GM19043 (cell line): ENCODE data around the gene PGR.

Experiments used
- ATAC-seq: cut with Tn5 transposase; IDR thresholded peaks from one replicate; pipeline ENCODE4 v1.9.1; 2021; ENCODE audit warnings: low read depth; ENCODE audit not compliant: unreplicated experiment

The PGR gene

DNA sequence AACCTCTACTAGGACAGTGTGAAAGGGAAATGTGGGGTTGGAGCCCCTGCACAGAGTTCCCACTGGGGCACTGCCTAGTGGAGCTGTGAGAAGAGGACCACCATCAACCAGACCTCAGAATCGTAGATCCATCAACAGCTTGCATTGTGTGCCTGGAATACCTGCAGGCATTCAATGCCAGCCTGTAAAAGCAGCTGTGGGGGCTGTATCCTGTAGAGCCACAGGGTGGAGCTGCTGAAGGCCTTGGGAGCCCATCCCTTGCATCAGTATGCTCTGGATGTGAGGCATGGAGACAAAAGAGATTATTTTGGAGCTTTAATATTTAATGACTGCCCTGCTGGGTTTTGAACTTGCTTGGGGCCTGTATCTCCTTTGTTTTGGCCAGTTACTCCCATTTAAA lies 46.3 kb downstream of the PGR start:
- no peak for ATAC-seq

DNA sequence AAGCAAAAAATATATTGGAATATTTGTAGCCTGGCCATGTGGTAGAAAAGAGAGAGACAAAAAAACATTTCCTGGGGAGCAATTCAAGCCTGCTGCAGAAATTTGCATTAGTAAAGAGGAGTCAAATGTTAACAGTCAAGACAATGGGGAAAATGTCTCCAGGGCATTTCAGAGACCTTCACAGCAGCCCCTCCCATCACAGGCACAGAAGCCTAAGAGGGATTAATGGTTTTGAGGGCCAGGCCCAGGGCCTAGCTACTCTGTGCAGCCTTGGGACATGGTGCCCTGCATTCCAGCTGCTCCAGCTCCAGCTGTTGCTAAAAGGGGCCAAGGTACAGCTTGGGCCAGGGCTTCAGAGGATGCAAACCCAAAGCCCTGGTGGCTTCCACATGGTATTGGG lies 46.8 kb downstream of the PGR start:
- no peak for ATAC-seq

DNA sequence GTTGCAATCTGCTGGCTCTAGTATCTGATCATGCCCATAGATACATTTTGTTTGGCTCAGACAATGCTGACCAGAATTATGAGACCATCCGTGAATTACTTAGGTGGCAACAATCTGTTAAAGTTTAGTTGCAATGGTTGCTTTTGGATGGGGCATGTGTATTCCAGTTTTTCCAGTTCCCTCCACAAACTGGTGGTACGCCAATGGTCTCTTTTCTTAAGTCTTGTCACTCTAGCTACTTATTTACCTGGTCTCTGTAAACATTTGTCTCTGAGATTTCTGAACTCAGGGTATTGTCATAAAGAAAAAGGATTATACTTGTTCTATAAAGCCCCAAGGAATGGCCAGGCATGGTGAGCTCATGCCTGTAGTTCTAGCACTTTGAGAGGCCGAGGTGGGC lies 65.9 kb downstream of the PGR start:
- ATAC-seq = no peak

DNA sequence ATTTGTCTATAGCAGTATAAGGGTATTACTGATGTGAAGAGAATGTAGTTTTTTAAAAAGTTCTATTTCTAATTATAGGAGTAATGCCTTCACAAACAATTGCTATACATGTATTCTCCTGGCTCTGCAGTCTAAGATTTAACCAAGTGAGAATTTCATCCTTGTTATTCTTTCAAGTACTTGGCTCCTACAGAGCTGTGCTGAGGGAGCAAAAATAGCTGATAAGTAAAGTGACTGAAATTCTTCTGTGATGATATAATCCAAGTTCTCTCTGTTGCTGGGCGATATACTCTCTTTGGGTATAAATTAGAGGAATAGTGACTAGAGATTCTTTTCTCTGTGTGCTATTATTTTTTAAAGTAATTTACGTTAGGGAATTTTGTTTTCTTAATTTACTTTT lies 68.0 kb downstream of the PGR start:
- no peak for ATAC-seq

DNA sequence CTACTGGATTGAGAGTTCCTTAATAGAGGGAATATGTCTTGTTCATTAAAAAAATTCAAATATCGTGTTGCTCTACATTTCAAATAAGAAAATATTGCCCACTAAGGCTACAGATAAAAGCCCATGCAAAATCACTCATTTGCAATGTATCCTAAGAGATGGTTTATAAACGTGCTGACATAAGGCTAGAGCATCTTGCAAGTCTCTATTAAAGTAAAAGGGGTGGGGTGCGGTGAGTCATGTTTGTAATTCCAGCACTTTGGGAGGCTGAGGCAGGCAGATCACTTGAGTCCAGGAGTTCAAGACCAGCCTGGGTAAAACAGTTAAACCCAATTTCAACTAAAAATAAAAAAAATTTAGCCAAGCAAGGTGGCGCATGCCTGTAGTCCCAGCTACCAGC lies 70.3 kb downstream of the PGR start:
- ATAC-seq = no peak

DNA sequence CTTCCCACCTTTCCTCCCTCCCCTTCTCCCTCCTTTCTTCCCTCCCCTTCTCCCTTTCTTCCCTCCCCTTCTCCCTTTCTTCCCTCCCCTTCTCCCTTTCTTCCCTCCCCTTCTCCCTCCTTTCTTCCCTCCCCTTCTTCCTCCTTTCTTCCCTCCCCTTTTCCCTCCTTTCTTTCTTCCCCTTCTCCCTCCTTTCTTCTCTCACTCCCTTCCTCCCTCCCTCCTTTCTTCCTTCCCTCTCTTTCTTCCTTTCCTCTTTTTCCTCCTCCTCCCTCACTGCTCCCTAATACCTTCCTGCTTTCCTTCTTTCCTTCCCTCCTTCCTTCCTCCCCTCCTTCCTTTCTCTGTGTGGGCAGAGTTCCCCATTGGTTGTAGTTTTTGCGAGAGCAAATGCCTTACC lies 76.1 kb downstream of the PGR start:
- ATAC-seq = no peak

DNA sequence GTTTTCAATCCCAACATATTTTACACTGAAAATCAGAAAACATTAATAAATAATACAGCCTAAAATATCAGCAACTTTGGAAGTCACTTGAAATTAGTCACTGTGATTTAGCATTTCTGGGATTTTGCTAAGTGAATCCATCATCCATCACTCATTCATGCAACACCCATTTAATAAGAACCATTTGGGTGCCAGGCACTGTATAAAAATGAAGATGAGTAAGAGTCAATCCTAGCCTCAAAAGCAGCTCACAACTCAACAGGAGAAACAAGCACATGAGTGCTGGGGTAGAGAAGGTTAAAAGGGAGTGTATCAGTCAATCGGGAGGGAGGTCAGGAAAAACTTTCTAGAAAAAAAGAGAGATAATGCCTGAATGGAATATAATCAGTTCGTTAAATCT lies 77.9 kb downstream of the PGR start:
- no peak for ATAC-seq

DNA sequence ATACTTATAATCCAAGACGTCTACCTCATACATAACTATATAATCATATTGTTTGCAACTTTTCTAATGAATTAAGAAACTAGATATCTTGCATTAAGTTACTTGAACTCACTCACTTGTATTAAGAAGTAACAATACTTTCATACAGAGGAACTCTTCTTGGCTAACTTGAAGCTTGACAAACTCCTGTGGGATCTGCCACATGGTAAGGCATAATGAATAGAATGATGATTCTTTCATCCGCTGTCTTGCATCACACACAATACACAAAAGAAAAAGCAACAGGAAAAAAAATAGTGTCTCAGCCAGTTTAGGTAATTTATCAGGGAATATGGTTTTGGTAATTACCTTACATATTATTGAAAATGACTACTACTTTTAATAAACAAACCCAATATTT lies 79.8 kb downstream of the PGR start:
- ATAC-seq = no peak

DNA sequence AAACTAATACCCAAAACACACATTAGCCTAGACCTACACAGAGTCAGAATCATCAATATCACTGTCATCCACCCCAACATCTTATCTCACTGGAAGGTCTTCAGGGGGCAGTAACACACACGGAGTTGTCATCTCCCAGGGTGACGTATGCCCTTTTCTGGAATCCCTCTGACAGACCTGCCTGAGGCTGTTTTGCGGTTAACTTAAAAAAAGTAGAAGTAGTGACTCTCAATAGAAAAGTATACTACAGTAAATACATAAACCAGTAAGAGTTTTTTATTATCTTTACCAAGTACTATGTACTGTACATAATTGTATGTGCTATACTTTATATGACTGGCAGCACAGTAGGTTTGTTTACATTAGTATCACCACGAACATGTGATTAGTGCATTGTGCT lies 80.5 kb downstream of the PGR start:
- ATAC-seq = no peak

DNA sequence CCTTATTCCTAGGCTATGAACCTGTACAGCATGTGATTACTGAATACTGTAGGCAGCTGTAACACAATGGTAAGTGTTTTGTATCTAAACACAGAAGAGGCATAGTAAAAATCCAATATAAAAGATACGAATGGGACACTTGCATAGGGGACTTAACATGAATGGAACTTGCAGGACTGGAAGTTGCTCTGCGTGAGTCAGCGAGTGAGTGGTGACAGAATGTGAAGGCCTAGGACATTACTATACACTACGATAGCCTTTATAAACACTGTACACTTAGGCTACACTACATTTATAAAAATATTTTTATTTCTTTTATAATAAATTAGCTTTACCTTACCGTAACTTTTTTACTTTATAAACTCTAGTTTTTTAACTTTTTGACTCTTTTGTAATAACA lies 81.1 kb downstream of the PGR start:
- ATAC-seq = no peak

DNA sequence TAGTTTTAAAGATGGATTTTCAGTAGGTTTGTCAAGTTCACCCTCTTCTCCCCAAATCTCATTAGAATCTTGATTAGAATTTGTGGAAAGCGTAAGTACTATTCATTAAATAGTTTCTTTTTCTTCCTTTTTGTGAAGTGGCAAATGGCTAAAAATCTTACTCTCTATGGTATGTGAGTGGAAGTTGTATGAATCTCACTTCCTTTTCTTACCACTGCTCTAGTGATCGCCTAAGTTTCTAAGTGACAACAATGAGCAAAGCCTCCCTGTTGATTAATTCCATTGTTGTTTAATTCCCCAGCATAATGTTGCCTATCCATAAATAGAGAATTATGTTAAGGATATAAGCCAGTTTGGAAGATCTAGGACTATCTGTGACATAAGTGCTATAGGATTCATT lies 82.7 kb downstream of the PGR start:
- no peak for ATAC-seq

DNA sequence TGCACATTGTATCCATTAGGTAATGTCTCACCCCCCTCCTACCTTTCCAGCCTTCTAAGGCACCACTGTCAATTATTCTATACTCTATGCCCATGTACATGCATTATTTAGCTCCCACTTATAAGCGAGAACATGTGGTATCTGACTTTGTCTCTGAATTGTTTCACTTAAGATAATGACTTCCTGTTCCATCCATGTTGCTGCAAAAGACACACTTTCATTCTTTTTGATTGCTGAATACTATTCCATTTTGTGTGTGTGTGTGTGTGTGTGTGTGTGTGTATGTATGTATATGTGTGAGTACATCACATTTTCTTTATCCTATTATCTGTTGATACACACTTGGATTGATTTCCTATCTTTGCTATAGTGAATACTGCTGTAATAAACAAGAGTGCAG lies 84.2 kb downstream of the PGR start:
- no peak for ATAC-seq

DNA sequence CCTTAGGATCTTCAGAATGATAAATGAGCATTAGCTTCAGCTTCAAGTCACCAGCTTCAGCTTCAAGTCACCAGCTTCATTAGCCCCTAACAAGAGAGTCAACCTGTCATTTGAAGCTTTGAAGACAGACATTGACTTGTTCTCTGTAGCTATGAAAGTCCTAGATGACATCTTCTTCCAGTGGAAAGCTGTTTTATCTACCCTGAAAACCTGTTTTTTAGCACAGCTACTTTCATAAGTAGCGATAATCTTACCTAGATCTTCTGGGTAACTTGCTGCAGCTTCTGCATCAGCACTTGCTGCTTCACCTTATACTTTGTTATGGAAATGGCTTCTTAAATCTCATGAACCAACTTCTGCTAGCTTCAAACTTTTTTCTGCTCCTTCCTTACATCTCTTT lies 85.7 kb downstream of the PGR start:
- ATAC-seq = no peak

DNA sequence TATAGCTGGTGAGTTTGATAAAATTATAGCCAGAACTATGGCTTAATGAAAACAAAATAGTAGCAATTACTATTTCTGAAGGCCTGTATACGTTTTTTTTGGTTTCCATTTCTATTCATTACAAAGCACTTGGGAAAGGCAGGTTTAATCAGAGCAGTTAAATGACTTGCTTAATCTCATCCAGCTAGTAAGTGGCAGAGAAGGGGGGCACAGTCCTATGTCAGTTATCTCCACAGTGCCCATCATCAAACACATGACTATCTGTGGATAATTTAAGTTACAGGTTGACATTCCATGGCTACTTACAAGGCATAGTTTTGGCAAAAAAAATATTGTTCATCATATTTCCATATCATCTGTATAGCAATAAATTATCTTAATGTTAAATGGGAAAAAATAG lies 93.7 kb downstream of the PGR start:
- no peak for ATAC-seq

DNA sequence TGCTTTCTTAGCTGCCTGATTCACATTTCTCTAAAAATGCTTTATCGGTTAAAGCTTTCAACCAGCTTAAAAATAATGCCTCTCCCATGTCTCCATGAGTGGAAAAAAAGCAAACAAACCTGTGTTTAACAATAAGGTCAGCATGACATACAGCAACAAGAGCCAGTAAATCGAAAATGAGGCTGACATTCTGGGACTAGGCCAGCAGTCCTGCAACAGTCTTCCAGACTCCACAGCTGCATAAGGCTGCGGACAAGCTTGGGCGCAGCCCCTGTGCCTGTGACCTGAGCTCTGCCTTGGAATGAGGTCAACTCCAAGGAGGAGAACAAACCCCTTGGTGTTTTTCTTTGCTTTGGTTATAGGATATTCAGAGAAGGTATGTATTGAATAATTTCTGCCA lies 95.5 kb downstream of the PGR start:
- no peak for ATAC-seq

DNA sequence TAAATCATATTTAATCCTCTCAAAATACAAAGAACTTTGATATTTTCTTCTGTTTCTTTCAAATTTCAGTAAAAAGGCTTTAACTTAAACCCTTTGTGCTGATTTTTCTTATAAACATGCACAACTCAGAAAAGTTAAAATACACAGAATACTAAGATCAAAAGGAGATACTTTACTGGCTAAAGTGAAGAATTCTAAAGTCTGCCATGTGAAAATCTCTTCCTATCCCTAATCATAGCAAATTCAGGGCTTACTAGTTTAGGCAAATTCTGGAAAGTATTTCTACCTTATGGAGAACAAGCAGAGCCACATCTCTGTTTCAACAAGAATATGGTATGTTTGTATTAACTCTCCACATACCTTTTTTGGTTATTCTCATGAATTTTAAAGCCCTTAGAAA lies 96.6 kb downstream of the PGR start:
- ATAC-seq = no peak

DNA sequence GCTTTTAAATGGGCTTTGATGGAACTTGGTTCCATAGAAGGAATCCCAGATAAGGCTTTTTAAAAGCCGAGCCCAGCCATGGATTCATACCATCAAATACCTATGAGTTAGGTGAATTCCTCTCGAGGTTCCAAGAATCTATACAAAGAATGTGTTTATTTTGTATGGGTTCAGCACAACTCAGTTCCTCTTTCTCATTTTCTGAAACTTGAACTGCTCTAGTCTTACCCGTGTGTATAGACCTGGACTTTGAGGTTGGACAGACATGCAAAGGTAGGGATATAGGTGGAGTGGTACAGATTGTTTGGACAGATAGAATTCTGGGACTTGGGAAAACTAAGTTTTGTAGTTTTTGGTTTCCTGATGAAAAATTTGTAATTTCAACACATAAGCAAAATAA lies 97.9 kb downstream of the PGR start:
- no peak for ATAC-seq

DNA sequence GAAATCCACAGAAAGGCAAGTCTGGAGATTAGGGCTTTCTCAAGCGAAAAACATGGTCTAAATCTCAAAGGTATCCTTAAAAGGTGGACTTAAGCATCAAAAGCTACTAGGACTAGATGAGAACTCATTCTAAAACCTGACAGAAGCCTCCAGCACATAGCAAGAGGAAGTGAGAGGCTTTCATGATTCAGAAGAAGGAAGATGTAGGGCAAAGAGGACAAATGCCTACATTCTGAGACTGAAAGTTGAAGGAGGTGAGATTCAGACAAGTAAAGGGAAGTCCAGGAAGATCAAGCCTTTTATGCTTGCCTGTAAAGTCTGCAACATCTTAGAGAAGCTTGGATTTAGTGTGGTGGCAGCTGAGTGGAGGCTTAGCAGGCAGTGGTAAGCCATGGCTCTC lies 98.9 kb downstream of the PGR start:
- ATAC-seq = no peak

DNA sequence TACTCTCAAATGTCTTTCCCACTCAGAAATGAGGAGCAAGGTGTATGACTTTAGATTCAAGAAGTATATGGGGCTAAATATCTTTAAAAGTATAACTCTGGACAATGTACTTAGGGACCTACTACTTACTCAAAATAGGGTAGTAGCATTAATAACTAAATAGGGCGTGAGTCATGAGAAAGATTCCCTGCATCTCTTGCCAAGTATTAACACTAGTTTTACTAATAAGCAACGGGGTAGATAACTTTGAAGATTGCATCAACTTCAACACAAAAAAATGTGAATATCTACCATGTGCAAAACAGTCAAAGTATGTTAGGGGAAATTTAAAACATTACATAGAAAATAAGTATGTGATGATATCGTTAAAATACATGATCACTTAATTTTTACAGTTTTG lies 99.6 kb downstream of the PGR start:
- ATAC-seq = no peak

DNA sequence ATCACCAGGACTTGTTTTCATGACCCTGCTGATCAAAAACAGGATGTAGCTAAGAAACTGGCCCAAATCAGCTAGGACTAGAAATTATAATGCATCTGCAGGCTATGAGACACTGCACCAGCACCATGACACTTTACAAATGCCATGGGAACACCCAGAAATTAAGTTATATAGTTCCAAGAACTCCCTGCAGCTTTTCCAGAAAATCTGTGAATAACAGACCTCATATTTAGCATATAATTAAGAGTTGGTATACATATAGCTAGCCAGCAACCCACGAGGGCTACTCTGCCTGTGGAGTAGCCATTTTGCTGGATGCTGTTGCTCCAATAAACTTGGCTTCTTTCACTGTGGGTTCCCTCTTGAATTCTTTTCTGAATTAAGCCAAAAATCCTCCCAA lies 101.0 kb downstream of the PGR start:
- ATAC-seq = no peak

DNA sequence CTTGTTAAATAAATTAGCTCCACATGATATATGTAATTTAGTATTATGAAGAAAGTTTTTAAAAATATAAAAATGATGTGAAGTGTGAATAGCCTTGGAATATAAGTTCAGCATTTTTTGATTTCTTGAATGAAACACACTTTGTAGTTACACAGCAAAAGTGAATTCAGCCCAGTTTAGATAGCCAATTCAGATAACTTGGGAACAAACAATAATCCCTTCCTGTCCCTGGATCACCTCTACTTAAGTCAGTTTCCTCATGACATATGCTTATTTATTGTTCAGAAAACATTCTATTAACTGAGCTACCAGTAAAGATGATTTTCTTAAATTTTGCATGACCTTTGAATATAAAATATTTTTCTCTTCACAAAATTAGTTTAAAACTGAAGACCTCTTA lies 107.4 kb downstream of the PGR start:
- no peak for ATAC-seq

DNA sequence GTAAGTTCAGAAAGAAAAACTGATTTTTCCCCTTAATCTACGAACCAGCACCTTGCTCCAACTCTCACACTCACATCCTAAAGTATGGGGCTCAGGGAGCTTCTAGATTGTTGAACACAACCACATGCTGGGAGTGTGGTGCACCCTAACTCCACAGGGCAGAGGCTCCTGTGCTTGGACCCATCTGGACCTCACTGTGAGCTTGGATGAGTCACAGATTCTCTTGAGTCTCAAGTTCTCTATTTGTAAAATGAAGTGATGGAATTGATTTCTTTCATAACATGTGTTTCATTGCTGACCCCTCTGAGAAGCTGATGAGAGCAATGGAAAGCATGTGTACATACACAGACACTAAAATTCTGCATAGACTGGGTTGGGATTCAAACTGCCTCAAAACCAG lies 109.7 kb downstream of the PGR start:
- ATAC-seq = no peak

DNA sequence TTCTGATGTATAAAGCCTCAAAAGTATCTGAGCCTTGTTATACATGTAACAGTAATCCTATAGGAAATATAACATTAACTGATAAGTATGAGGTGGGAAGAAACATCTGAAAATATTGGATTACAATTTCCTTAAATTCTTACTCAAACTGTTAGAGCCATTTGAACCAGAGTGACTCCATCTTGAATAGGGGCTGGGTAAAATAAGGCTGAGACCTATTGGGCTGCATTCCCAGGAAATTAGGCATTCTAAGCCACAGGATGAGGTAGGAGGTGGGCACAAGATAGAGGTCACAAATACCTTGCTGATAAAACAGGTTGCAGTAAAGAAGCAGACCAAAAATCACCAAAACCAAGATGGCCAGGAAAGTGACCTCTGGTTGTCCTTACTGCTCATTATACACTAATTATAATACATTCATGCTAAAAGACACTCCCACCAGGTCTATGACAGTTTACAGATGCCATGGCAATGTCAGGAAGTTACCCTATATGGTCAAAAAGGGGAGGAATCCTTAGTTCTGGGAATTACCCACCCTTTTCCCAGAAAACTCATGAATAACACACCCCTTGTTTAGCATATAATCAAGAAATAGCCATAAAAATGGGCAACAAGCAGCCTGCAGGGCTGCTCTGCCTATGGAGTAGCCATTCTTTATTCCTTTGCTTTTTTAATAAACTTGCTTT lies 114.9 kb downstream of the PGR start:
- ATAC-seq = no peak
